ENCODE data around the gene KMT2C. TPM values are rescaled to one million over a fixed set of nuclear protein-coding genes. Genes with fewer than 3 reads are reported as not detected.

Gene KMT2C
- total and polyA plus RNA-seq, 3 donors from 2014 or later = 32.8 to 167 (median 154) TPM

DNA sequence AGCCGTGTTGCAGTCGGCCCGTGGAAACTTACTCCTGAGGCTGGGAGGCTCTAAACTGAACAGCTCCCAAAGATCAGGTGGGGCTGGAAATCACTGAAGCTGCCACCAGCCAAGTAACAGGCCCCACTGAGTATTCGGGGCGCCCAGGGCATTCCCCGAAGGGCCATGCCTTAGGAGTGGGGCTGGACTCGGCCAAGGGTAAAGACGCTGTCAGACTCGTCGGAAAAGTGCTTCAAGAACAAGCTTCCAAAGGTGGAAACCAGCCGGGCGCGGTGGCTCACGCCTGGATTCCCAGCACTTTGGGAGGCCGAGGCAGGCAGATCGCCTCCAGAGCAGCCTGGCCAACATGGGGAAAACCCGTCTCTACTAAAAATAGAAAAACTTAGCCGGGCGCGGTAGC lies 307.6 kb downstream of the KMT2C start:
- DNase-seq = no peak
- TF ChIP-seq, protein P1, sequence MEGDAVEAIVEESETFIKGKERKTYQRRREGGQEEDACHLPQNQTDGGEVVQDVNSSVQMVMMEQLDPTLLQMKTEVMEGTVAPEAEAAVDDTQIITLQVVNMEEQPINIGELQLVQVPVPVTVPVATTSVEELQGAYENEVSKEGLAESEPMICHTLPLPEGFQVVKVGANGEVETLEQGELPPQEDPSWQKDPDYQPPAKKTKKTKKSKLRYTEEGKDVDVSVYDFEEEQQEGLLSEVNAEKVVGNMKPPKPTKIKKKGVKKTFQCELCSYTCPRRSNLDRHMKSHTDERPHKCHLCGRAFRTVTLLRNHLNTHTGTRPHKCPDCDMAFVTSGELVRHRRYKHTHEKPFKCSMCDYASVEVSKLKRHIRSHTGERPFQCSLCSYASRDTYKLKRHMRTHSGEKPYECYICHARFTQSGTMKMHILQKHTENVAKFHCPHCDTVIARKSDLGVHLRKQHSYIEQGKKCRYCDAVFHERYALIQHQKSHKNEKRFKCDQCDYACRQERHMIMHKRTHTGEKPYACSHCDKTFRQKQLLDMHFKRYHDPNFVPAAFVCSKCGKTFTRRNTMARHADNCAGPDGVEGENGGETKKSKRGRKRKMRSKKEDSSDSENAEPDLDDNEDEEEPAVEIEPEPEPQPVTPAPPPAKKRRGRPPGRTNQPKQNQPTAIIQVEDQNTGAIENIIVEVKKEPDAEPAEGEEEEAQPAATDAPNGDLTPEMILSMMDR (IDR thresholded peaks at IDR 0.05) = no peak
- no peak for TF ChIP-seq POLR2A (IDR thresholded peaks at IDR 0.05)
- no peaks in the 10 kb centered on the region for H3K36me3 ChIP-seq (ENCODE audit: low read depth, missing control alignments)
- intact Hi-C loops (cut with DNase I; ENCODE audit: low total_unique reads) = no loop called here
- no peak overlapping the region for H3K27ac ChIP-seq
- no peaks in the 10 kb centered on the region for H3K9me3 ChIP-seq
- peaks cover 6% of the 10 kb centered on the region for H3K4me1 ChIP-seq
- peak overlapping the region in 1 of 2 donors; percentile 40 for H3K4me3 ChIP-seq
- no peaks in the 10 kb centered on the region for H3K27me3 ChIP-seq
- WGBS, 2 donors = 65 to 84% methylated on average over 20 of the region's 20 CpGs

DNA sequence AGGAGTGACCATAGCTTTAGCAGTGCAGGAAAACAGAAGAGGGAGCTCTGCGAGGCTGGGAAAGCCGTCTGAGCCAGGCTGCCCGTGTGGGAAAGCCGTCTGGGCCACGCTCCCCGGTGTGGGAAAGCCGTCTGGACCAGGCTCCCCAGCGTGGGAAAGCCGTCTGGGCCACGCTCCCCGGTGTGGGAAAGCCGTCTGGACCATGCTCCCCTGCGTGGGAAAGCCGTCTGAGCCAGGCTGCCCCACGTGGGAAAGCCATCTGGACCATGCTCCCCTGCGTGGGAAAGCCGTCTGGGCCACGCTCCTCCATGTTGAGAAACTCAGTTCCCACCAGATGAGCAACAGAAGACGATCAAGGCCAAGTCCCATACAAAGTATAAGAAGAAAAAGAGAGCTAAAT lies 308.6 kb downstream of the KMT2C start:
- intact Hi-C loops (cut with DNase I; ENCODE audit: low total_unique reads) = no loop called here
- WGBS, 2 donors = 45 to 68% methylated on average over 19 of the region's 19 CpGs
- no peak overlapping the region for H3K27ac ChIP-seq
- H3K27me3 ChIP-seq = no peaks in the 10 kb centered on the region
- H3K9me3 ChIP-seq = no peaks in the 10 kb centered on the region
- no peak overlapping the region for H3K4me3 ChIP-seq
- no peaks in the 10 kb centered on the region for H3K36me3 ChIP-seq (ENCODE audit: low read depth, missing control alignments)
- H3K4me1 ChIP-seq = no peaks in the 10 kb centered on the region
- TF ChIP-seq, protein P1 (IDR thresholded peaks at IDR 0.05) = no peak
- TF ChIP-seq POLR2A (IDR thresholded peaks at IDR 0.05) = no peak
- DNase-seq = no peak

DNA sequence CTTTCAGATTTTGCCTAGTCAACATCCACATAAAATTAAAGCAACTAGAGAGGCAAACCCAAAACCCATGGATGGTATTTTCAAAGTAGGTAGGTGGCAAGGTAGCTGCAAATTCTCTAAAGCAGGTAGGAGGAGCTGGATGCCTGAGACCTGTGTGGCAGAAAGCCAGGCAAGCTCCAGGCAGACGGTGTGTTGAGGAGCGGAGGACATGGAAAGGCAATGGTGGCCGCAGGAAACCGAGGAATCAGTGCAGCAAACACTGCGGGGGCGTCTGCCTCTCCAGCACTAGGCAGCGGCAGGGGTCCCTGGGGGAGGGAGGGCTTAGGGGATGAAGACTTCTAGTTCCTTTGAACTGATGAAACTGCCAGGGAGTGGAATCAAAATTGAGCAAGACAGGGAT lies 309.1 kb downstream of the KMT2C start:
- H3K9me3 ChIP-seq = no peaks in the 10 kb centered on the region
- no peak for TF ChIP-seq POLR2A (IDR thresholded peaks at IDR 0.05)
- TF ChIP-seq, protein P1 (IDR thresholded peaks at IDR 0.05) = no peak
- no peak overlapping the region for H3K27ac ChIP-seq
- 64 to 73% methylated on average over 7 of the region's 7 CpGs for WGBS, 2 donors
- no peaks in the 10 kb centered on the region for H3K27me3 ChIP-seq
- no peak for DNase-seq
- no peaks in the 10 kb centered on the region for H3K4me1 ChIP-seq
- no peaks in the 10 kb centered on the region for H3K36me3 ChIP-seq (ENCODE audit: low read depth, missing control alignments)
- intact Hi-C loops (cut with DNase I; ENCODE audit: low total_unique reads) = no loop called here
- no peak overlapping the region for H3K4me3 ChIP-seq

DNA sequence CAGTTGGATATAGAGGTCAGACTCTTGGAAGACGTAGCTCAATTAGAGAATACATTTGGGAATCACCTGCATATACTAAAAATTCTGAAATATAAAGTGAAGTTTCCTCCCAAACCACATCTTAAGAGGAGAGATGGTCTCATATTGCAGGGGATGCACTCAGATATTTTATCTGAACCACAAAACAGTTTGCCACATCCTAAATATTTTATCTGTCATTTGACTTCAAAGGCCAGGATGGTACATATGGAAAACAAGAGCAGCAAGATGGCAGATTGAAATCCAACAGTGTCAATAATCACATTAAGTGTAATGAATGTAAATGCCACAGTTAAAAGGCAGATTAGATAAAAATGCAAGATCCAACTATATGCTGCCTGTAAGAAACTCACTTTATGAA lies 313.3 kb downstream of the KMT2C start:
- H3K36me3 ChIP-seq (ENCODE audit: low read depth, missing control alignments) = no peaks in the 10 kb centered on the region
- DNase-seq = no peak
- TF ChIP-seq, protein P1 (IDR thresholded peaks at IDR 0.05) = no peak
- no peak for TF ChIP-seq POLR2A (IDR thresholded peaks at IDR 0.05)
- H3K4me1 ChIP-seq = no peaks in the 10 kb centered on the region
- no peak overlapping the region for H3K27ac ChIP-seq
- intact Hi-C loops (cut with DNase I; ENCODE audit: low total_unique reads) = no loop called here
- no peaks in the 10 kb centered on the region for H3K27me3 ChIP-seq
- no peak overlapping the region for H3K4me3 ChIP-seq
- no peaks in the 10 kb centered on the region for H3K9me3 ChIP-seq
- 100% methylated on average over 1 of the region's 1 CpG for WGBS, 2 donors

DNA sequence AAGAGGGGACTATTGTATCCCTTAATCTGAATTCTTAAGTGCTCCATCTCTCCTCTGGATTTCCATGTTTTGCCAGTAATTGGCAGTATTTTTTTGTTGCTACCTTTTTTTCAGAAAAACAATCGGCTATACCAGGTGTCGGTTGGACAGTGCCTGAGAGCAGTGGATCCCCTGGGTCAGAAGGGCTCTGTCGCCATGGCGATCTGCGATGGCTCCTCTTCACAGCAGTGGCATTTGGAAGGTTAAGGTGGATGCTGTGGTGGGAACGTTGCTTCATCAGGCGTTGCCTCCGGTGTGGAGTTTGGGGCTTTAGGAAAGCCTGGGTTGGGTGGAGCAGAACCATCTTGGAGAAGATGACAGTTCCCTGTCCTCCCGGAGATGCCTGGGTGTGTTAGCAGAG lies 314.4 kb downstream of the KMT2C start:
- Histone ChIP-seq H3K27ac (no peak overlapping the region), H3K4me3 (no peak overlapping the region), H3K36me3 (ENCODE audit: low read depth, missing control alignments) (no peaks in the 10 kb centered on the region), H3K9me3 (no peaks in the 10 kb centered on the region), H3K4me1 (no peaks in the 10 kb centered on the region), H3K27me3 (no peaks in the 10 kb centered on the region)
- intact Hi-C loops (cut with DNase I; ENCODE audit: low total_unique reads) = no loop called here
- TF ChIP-seq, protein P1 (IDR thresholded peaks at IDR 0.05) = no peak
- no peak for TF ChIP-seq POLR2A (IDR thresholded peaks at IDR 0.05)
- 90 to 95% methylated on average over 9 of the region's 9 CpGs for whole genome bisulfite sequencing, 2 donors
- no peak for DNase-seq
